Astrocyte of the cerebellum (primary cell): Measurements from ENCODE around the gene DMPK.

Experiments used
- DNase-seq: peaks from one replicate; pipeline ENCODE4 v3.0.0-alpha.2; 2011; ENCODE audit warnings: low read depth
- H3K4me3 ChIP-seq: 2 replicates; pipeline ENCODE4 v1.5.1; 2011; ENCODE audit warnings: mild to moderate bottlenecking, low read depth, low read length, moderate library complexity
- CTCF ChIP-seq: IDR thresholded peaks from 2 replicates; pipeline ENCODE4 v1.5.1; 2012; ENCODE audit warnings: low read length, low read depth, moderate library complexity, mild to moderate bottlenecking; ENCODE audit errors: missing control alignments
- in situ Hi-C: cut with HindIII; loops from 2 replicates; pipeline ENCODE4 v1.10.0; 2017; ENCODE audit warnings: low sequenced_read_pairs

The DMPK gene

GRCh38 chr19:45781214-45782161 is 802 bp downstream of the DMPK start:
- no peak for TF ChIP-seq CTCF
- H3K4me3 ChIP-seq: peak overlapping the region; percentile 24
- in situ Hi-C loops: no loop called here
- DNase-seq: no peak

DNA sequence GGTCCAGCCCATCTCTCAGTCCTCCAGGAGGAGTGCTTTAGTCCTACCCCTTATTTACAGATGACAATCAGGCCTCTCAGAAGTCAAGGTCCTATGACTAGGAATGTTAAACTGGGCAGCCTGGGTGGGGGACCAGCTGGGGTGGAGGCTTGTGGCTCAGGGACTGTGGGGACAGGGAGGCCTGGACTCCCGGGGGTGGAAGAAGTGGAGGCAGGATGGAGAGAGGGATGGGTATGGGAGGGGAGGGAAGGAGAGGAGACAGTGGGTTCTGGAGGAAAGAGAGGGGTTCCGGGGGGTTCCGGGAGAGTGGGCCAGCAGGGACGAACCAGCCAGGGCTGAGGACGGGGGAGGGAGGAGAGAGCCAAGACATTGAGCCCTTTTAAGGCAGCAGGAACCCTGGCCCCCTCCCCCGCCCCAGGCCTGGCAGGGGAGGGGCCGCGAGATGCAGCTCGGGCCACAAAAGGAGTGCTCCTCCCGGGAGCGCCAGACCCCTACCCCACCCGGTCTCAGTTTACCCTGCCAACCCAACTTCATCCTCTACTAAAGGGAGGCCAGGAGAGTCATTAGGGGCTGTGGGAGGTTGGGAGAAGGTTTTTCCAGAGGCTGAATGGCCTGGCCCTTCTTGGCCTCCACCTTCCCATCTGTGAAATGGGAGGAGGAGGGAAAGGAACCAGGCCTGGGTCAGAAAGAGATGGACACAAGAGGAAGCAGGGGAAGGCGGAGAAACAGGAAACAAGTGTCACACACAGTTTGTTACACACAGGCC is 1.7 kb downstream of the DMPK start:
- in situ Hi-C loops: no loop called here
- no peak overlapping the region for H3K4me3 ChIP-seq
- no peak for DNase-seq
- no peak for TF ChIP-seq CTCF

- in situ Hi-C loops: no loop called here
These were observed 2.2 kb downstream of the DMPK start for GRCh38 chr19:45780146-45780447.

GRCh38 chr19:45779231-45780145 is 2.8 kb downstream of the DMPK start:
- H3K4me3 ChIP-seq: no peak overlapping the region
- TF ChIP-seq CTCF: peak; percentile 48
- no peak for DNase-seq
- in situ Hi-C loops: no loop called here

More at GRCh38 chr19:45780146-45780447, 2.2 kb downstream of the DMPK start:
- DNase-seq: no peak
- no peak for TF ChIP-seq CTCF
- H3K4me3 ChIP-seq: no peak overlapping the region

GRCh38 chr19:45778010-45778661 is 4.2 kb downstream of the DMPK start:
- DNase-seq: no peak
- in situ Hi-C loops: no loop called here
- H3K4me3 ChIP-seq: no peak overlapping the region
- TF ChIP-seq CTCF: no peak

GRCh38 chr19:45777395-45777961 is 4.8 kb downstream of the DMPK start:
- in situ Hi-C loops: no loop called here
- H3K4me3 ChIP-seq: no peak overlapping the region
- DNase-seq: no peak
- no peak for TF ChIP-seq CTCF
